Caki2 (cell line): ENCODE results near the gene MRPL20. TPM values are rescaled to one million over a fixed set of nuclear protein-coding genes. Genes with fewer than 3 reads are reported as not detected.
"Not testable (repeated sequence)": the region's sequence is repeated elsewhere in the genome, so short reads cannot be mapped to it uniquely, and the experiment has no call there.

Source experiments
- DNase-seq: peaks from one replicate; pipeline ENCODE4 v3.0.0-alpha.2; 2015; ENCODE audit warnings: low read depth
- in situ Hi-C: cut with HindIII; loops from 2 replicates; pipeline ENCODE4 v1.10.0; 2016; ENCODE audit warnings: low sequenced_read_pairs, low pct_unique_long_range_greater_than_20kb, mixed read lengths
- total RNA-seq: library from RNA; depleted of rRNA; stranded (reverse); fragments of >200 nt; shearing (Covaris generic); gene quantifications from 2 replicates; pipeline ENCODE4 v1.2.3, GENCODE V29; 2014; ENCODE audit warnings: low replicate concordance

The MRPL20 gene
- total RNA-seq, 1 experiment from 2014 or later = 32.2 TPM

DNA sequence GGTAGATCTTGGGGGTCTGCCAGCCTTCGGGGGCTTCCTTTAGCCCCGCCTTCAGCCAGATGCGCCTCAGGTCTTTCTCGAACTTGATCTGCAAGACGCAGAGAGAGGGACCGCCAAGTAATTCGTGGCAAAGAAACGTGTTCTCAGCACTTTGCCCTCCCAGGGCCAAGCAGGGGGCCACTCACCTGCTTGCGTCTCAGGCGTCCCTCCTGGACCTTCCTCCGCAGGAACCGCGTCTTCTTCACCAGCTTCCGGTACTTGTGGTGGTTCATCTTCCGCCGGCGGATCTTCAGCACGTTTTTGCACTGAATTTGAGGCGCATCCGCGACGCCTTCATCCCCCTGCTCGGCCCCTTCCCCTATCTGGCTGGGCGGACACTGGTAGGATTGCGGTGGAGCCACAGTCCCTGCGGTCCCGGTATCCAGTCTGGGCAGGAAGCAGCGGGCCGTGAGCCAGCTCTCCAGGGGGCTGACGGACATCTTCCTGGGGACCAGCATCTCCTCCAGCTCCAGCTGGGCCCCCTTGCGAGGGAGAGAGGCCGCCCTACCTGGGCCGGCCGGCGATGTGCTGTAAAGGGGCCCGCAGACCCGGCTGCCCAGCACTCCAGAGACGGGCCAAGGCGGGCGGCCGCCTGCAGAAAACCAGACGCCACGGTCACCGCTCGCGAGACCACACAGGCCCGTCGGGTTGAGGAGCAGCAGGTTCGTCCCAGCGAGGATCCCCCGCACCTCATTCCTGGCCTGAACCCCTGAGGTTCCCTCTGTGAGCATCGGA is 33.1 kb downstream of the MRPL20 start:
- in situ Hi-C loops = no loop called here
- DNase-seq = no peak

GRCh38 chr1:1373051-1373814 is 33.9 kb downstream of the MRPL20 start:
- no peak for DNase-seq
- in situ Hi-C loops = no loop called here

- peak; percentile 47 for DNase-seq
- in situ Hi-C loops = no loop called here
Measured at GRCh38 chr1:1371746-1372711, 35.1 kb downstream of the MRPL20 start.

DNA sequence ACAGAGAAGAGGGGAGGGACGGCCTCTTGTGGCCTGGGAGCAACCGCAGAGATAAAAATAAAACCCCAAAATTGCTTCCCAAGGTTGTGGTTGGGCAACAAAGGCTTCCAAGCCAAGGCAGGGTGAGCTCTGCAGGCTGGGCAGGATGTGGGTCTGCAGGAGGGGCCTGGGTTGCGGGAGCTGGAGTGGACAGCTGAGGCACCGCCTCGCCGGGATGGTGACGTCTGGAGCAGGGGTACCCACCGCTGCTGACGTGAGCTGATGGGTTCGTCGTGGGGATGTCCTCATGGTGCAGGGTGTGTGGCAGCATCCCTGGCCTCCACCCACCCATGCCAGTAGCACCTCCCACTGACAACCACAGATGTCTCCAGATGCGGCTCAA is 35.7 kb downstream of the MRPL20 start:
- in situ Hi-C loops = no loop called here
- no peak for DNase-seq

- in situ Hi-C loops = no loop called here
- no peak for DNase-seq
Measured at GRCh38 chr1:1370771-1371300, 36.3 kb downstream of the MRPL20 start.

DNA sequence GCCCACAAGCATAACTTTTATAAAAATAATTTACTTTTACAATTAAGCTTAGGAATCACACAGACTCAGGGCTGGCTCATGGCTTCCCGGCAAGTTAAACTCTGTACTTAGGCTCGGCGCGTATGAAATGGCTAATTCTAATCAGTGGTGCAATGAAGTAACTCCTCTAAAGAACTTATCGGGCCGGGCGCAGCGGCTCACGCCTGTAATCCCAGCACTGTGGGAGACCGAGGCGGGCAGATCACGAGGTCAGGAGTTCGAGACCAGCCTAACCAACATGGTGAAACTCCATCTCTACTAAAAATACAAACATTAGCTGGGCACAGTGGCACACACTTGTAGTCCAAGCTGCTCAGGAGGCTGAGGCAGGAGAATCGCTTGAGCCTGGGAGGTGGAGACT is 37.0 kb downstream of the MRPL20 start:
- DNase-seq, in situ Hi-C loops: not testable (repeated sequence)

DNA sequence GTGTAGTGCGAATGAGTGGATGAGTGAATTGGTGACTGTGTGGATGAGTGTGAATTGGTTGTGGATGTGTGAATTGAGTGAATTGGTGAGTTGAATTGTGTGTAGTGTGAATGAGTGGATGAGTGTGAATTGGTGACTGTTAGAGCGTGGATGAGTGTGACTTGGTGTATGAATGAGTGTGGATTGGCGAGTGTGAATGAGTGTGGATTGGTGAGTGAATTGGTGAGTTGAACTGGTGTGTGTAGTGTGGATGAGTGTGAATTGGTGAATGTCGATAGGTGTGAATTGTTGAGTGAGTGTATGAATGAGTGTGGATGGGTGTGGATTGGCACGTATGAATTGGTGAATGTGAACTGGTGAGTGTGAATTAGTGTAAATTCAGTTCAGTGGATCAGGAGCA is 39.8 kb downstream of the MRPL20 start:
- DNase-seq = no peak
- in situ Hi-C loops = no loop called here

DNA sequence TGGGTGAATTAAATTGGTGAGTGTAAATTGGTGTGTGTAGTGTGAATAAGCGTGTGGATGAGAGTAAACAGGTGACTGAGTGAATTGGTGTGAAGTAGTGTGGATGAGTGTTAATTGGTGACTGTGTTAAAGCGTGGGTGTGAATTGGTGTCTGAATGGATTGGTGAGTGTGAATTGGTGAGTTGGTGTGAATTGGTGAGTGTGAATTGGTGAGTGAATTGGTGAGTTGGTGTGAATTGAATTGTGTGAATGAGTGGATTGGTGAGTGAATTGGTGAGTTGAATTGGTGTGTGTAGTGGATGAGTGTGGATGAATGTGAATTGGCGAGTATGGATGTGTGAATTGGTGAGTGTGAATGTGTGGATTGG is 40.4 kb downstream of the MRPL20 start:
- DNase-seq = no peak
- in situ Hi-C loops = no loop called here

GRCh38 chr1:1365875-1366698 is 41.0 kb downstream of the MRPL20 start:
- in situ Hi-C loops = no loop called here
- DNase-seq = no peak

DNA sequence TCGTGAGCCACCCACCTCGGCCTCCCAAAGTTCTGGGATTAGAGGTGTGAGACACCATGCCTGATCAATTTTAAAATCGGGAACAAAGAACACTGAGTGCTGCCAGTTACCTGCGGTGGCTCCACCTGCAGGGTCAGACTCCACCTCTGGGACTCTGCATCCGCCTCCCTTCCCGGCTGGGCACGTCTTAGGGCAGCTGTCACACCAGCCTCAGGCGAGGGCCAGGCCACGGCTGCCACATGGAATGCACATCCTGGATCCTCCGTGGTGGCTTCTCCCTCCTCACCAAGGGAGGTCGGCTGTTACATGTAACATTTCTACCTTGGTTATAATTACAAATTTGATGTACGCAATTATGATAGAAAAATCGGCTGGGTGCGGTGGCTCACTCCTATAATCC is 42.8 kb downstream of the MRPL20 start:
- in situ Hi-C loops = no loop called here
- DNase-seq = no peak

DNA sequence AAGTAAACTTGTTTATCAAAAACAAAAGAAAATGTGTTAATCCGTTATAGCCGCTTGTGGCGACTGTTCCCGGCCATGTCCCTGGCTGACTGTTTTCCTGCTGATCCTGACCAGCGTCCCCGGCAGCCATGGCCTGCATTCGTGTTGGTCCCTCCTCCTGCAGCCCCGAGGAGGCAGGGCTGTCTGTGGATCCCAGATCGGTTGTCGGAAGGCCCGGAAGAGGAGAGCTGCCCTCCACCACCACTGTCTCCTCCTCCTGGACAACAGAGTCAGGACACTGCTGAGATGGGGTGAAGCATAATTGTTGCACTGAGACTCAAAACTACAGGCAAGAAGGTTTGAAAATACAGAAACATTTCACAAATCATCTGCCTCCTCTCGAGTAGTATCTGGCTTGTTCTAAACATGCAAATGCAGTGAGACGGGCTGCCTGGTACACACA is 45.1 kb downstream of the MRPL20 start:
- in situ Hi-C loops = no loop called here
- no peak for DNase-seq

- no peak for DNase-seq
- in situ Hi-C loops = no loop called here
Measured at GRCh38 chr1:1361233-1361981, 45.7 kb downstream of the MRPL20 start.

- DNase-seq = peak; percentile 80
- in situ Hi-C loops = no loop called here
Measured at GRCh38 chr1:1360506-1361169, 46.5 kb downstream of the MRPL20 start.

GRCh38 chr1:1359664-1360468 is 47.2 kb downstream of the MRPL20 start:
- DNase-seq = no peak
- in situ Hi-C loops = no loop called here

DNA sequence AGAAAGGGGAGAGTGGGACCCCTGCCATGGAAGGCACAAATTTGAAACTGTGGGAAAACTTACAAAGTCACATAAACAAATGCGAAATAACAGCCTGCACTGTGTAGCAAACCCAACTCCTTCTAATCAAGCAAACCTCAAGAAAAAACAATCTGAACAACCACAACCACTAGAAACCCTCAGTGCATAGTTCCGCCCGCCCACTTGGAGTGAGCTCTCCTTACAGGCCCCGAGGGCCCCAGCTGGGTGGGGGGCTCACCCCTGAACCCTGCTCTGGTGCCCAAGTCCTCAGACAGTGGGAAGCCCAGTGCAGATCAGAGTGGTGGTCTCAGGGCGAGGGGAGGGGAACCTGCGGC is 47.8 kb downstream of the MRPL20 start:
- in situ Hi-C loops = no loop called here
- DNase-seq = no peak
